Astrocyte (in vitro differentiated cells and primary cell): ENCODE data around the gene CNP. TPM values are rescaled to one million over a fixed set of nuclear protein-coding genes. Genes with fewer than 3 reads are reported as not detected.

Experiments used
- DNase-seq: peaks from one replicate; pipeline ENCODE4 v3.0.0-alpha.2; 2010; ENCODE audit warnings: low read depth
- FAIRE-seq: peaks from 2 replicates; lab custom pipeline; 2011; peaks lifted over from hg19 to GRCh38; lab: Jason Lieb, UNC
- H2AFZ ChIP-seq: 2 replicates; pipeline ENCODE4 v1.6.0; 2012; ENCODE audit warnings: low read depth, low read length, inconsistent platforms
- H3K27ac ChIP-seq: 2 replicates; pipeline ENCODE4 v1.5.1; 2011; ENCODE audit warnings: low read depth, low read length, inconsistent platforms
- H3K27me3 ChIP-seq: 2 replicates; pipeline ENCODE4 v1.6.0; 2011; ENCODE audit warnings: low read length, inconsistent platforms; ENCODE audit not compliant: insufficient read depth
- H3K36me3 ChIP-seq: 2 replicates; pipeline ENCODE4 v1.5.1; 2011; ENCODE audit warnings: low read length, inconsistent platforms; ENCODE audit not compliant: insufficient read depth
- H3K4me1 ChIP-seq: 2 replicates; pipeline ENCODE4 v1.5.1; 2011; ENCODE audit warnings: low read length, inconsistent platforms; ENCODE audit not compliant: insufficient read depth
- H3K4me2 ChIP-seq: 2 replicates; pipeline ENCODE4 v1.6.0; 2012; ENCODE audit warnings: low read length, inconsistent platforms
- H3K4me3 ChIP-seq: 2 replicates; pipeline ENCODE4 v1.5.1; 2011; ENCODE audit warnings: low read depth, mild to moderate bottlenecking, low read length, inconsistent platforms; ENCODE audit not compliant: insufficient read depth
- H3K79me2 ChIP-seq: 2 replicates; pipeline ENCODE4 v1.6.0; 2012; ENCODE audit warnings: mild to moderate bottlenecking, low read length, inconsistent platforms; ENCODE audit not compliant: insufficient read depth
- H3K9ac ChIP-seq: 2 replicates; pipeline ENCODE4 v1.6.0; 2012; ENCODE audit warnings: mild to moderate bottlenecking, low read length, inconsistent platforms
- H3K9me3 ChIP-seq: 2 replicates; pipeline ENCODE4 v1.5.1; 2012; ENCODE audit warnings: low read depth, mild to moderate bottlenecking, low read length, inconsistent platforms; ENCODE audit not compliant: insufficient read depth
- H4K20me1 ChIP-seq: 2 replicates; pipeline ENCODE4 v1.6.0; 2012; ENCODE audit warnings: low read length, inconsistent platforms; ENCODE audit not compliant: insufficient read depth
- H3K27ac Mint-ChIP-seq: one replicate; pipeline ENCODE4 v1.8.0; 2021; ENCODE audit warnings: mild to moderate bottlenecking, mixed read lengths; ENCODE audit not compliant: unreplicated experiment
- H3K27me3 Mint-ChIP-seq: one replicate; pipeline ENCODE4 v1.8.0; 2021; ENCODE audit warnings: low read depth, mixed read lengths; ENCODE audit not compliant: unreplicated experiment
- H3K36me3 Mint-ChIP-seq: one replicate; pipeline ENCODE4 v1.8.0; 2021; ENCODE audit warnings: low read depth, mixed read lengths; ENCODE audit not compliant: unreplicated experiment
- H3K4me1 Mint-ChIP-seq: one replicate; pipeline ENCODE4 v1.8.0; 2021; ENCODE audit warnings: low read depth, mixed read lengths; ENCODE audit not compliant: unreplicated experiment
- H3K4me3 Mint-ChIP-seq: one replicate; pipeline ENCODE4 v1.8.0; 2021; ENCODE audit warnings: mild to moderate bottlenecking, moderate library complexity, mixed read lengths; ENCODE audit not compliant: unreplicated experiment
- H3K9me3 Mint-ChIP-seq: one replicate; pipeline ENCODE4 v1.8.0; 2021; ENCODE audit warnings: mild to moderate bottlenecking, mixed read lengths; ENCODE audit not compliant: unreplicated experiment
- EZH2 ChIP-seq: IDR thresholded peaks from 2 replicates; pipeline ENCODE4 v1.6.1; 2012; ENCODE audit warnings: mild to moderate bottlenecking, low read length, inconsistent platforms; ENCODE audit not compliant: insufficient read depth
- total RNA-seq: library from RNA; stranded (reverse); gene quantifications from 2 replicates; pipeline ENCODE4 v1.2.1, GENCODE V29; 2021
- TF ChIP-seq, protein P1 (sequence below): IDR thresholded peaks from 2 replicates; pipeline ENCODE4 v1.5.1; 2011; ENCODE audit warnings: low read depth, mild to moderate bottlenecking, inconsistent platforms, low read length, moderate library complexity; ENCODE audit not compliant: insufficient read depth

The CNP gene
- total RNA-seq, 1 donor from 2014 or later = 169 TPM

DNA sequence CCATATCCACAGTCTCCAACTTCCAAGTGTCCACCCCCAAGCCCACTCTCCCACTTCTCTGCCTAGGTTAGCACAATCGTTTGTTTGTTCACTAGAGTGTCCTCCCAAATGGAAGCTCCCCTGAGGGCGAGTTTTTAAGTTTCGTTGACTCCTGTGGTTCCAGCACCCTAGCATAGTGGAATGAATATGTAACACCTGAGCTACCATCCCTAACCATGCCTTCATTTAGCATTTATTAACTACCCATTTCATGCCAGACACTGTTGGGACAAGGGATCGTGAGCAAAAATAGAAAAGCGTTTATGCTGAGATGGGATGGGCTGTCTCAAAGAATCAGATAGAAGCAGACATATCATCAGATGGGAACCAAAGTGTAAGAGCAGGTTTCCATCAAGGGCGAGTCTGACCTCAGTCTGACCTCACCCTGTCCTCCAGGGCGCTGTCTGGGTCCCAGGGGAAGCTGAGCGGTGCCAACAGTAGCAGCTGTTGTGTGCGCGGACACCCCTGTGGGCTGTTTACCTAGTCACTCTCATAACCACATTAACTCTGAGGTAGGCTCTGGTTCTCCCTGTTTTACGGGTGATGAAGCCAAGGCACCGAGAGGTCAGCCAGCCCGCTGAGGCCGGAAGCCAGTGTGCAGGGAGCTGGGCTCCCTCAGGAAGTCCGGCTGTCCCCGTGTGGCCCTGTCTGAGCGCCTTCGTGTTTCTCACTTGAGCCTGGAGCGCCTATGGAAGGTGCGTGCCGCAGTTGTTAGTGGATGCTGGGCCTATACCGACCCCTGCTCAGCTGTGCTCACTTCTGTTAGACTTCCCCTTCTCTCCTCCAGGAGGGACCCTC is 6.2 kb downstream of the CNP start:
- Histone ChIP-seq H3K4me1 (peaks cover 9% of the 10 kb centered on the region), H4K20me1 (peaks cover 75% of the 10 kb centered on the region), H3K36me3 (peaks cover 43% of the 10 kb centered on the region), H3K9me3 (no peaks in the 10 kb centered on the region), H3K27me3 (no peaks in the 10 kb centered on the region), H3K4me3 (no peak overlapping the region), H3K27ac (no peak overlapping the region), H2AFZ (no peak overlapping the region), H3K4me2 (no peak overlapping the region), H3K9ac (no peak overlapping the region), H3K79me2 (peaks cover 50% of the 10 kb centered on the region)
- Mint-ChIP-seq H3K27ac (peak overlapping the region; percentile 53), H3K4me3 (no peak overlapping the region), H3K36me3 (peaks cover 38% of the 10 kb centered on the region), H3K9me3 (no peaks in the 10 kb centered on the region), H3K4me1 (peaks cover 13% of the 10 kb centered on the region), H3K27me3 (no peaks in the 10 kb centered on the region)
- DNase-seq = no peak
- no peak for FAIRE-seq
- TF ChIP-seq, protein P1, sequence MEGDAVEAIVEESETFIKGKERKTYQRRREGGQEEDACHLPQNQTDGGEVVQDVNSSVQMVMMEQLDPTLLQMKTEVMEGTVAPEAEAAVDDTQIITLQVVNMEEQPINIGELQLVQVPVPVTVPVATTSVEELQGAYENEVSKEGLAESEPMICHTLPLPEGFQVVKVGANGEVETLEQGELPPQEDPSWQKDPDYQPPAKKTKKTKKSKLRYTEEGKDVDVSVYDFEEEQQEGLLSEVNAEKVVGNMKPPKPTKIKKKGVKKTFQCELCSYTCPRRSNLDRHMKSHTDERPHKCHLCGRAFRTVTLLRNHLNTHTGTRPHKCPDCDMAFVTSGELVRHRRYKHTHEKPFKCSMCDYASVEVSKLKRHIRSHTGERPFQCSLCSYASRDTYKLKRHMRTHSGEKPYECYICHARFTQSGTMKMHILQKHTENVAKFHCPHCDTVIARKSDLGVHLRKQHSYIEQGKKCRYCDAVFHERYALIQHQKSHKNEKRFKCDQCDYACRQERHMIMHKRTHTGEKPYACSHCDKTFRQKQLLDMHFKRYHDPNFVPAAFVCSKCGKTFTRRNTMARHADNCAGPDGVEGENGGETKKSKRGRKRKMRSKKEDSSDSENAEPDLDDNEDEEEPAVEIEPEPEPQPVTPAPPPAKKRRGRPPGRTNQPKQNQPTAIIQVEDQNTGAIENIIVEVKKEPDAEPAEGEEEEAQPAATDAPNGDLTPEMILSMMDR = no peak
- no peak for TF ChIP-seq EZH2

DNA sequence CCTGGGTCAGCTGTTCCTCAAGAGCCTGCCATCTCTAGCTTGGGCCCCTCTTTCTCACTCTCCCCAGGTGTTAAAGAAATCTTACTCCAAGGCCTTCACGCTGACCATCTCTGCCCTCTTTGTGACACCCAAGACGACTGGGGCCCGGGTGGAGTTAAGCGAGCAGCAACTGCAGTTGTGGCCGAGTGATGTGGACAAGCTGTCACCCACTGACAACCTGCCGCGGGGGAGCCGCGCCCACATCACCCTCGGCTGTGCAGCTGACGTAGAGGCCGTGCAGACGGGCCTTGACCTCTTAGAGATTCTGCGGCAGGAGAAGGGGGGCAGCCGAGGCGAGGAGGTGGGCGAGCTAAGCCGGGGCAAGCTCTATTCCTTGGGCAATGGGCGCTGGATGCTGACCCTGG is 6.8 kb downstream of the CNP start:
- no peak overlapping the region for H3K4me2 ChIP-seq
- H3K27ac Mint-ChIP-seq = peak overlapping the region; percentile 53

DNA sequence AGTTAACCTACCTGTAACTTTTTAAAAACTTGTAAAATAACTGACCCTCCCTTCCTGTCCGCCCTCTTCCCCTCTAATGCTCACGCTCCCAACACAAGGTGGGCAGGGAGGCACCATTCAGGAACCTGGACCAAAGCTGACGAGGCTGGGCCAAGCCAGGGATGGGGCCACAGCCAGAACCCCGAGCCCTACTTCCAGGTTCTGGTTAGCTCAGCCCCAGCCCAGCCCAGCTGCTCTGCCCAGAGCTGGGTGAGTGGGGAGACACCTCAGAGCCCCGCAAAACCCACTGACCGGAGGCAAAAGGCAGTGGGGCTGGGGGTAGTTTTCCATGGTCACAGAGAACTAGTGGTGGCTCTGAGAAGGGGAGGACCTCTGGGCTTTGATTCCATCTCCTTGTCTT is 7.4 kb downstream of the CNP start:
- Mint-ChIP-seq H3K9me3 (no peaks in the 10 kb centered on the region), H3K27ac (peak overlapping the region; percentile 34), H3K36me3 (peaks cover 33% of the 10 kb centered on the region), H3K4me3 (no peak overlapping the region), H3K27me3 (no peaks in the 10 kb centered on the region), H3K4me1 (peaks cover 8% of the 10 kb centered on the region)
- Histone ChIP-seq H3K4me3 (no peak overlapping the region), H3K9ac (no peak overlapping the region), H2AFZ (no peak overlapping the region), H3K4me1 (no peaks in the 10 kb centered on the region), H3K9me3 (no peaks in the 10 kb centered on the region), H3K27me3 (no peaks in the 10 kb centered on the region), H3K79me2 (peaks cover 41% of the 10 kb centered on the region), H3K36me3 (peaks cover 44% of the 10 kb centered on the region), H3K4me2 (no peak overlapping the region), H3K27ac (no peak overlapping the region), H4K20me1 (peaks cover 67% of the 10 kb centered on the region)
- FAIRE-seq (no peak), DNase-seq (no peak)
- no peak for TF ChIP-seq EZH2
- TF ChIP-seq, protein P1 = no peak

More for the DNA sequence above, 6.8 kb downstream of the CNP start:
- DNase-seq (no peak), FAIRE-seq (no peak)
- Histone ChIP-seq H3K9ac (no peak overlapping the region), H3K4me1 (peaks cover 5% of the 10 kb centered on the region), H3K27me3 (no peaks in the 10 kb centered on the region), H3K4me3 (no peak overlapping the region), H3K27ac (no peak overlapping the region), H4K20me1 (peaks cover 73% of the 10 kb centered on the region), H2AFZ (no peak overlapping the region), H3K79me2 (peaks cover 47% of the 10 kb centered on the region), H3K36me3 (peaks cover 48% of the 10 kb centered on the region), H3K9me3 (no peaks in the 10 kb centered on the region)
- no peak overlapping the region for H3K4me3 Mint-ChIP-seq
- H3K27me3 Mint-ChIP-seq = no peaks in the 10 kb centered on the region
- H3K9me3 Mint-ChIP-seq = no peaks in the 10 kb centered on the region
- no peak for TF ChIP-seq EZH2
- peaks cover 36% of the 10 kb centered on the region for H3K36me3 Mint-ChIP-seq
- H3K4me1 Mint-ChIP-seq = peaks cover 8% of the 10 kb centered on the region
